GM12878 (cell line): ENCODE measurements around the gene PPP2R3A. TPM values are rescaled to one million over a fixed set of nuclear protein-coding genes. Genes with fewer than 3 reads are reported as not detected.

ENCODE experiments used
- ATAC-seq: fragments of 200-7000 bp; cut with Tn5 transposase; 3 replicates; pipeline ENCODE4 v1.9.1; 2020; ENCODE audit warnings: mild to moderate bottlenecking, moderate library complexity
- BruUV-seq: library from RNA; stranded (reverse); fragments of 400-500 nt; replicated peaks from 2 replicates; lab custom pipeline; 2021; lab: Mats Ljungman, UMichigan
- CTCF ChIA-PET: fragments of 300-600 bp; sonication (Branson Sonifier 250); formaldehyde crosslinking; extraction: SDS; loops from one replicate; lab custom pipeline; 2021; ENCODE audit warnings: inconsistent platforms; lab: Yijun Ruan, JAX
- POLR2A ChIA-PET: fragments of 350-600 bp; formaldehyde crosslinking; extraction: SDS; loops from one replicate; lab custom pipeline; 2021; ENCODE audit warnings: inconsistent platforms; lab: Charles Lee
- RAD21 ChIA-PET: fragments of 300-600 bp; sonication (Branson Sonifier 250); formaldehyde crosslinking; loops from one replicate; lab custom pipeline; 2023; ENCODE audit warnings: antibody characterized with exemption; ENCODE audit not compliant: unreplicated experiment; lab: Charles Lee
- SMC1A ChIA-PET: fragments of 300-600 bp; sonication (Branson Sonifier 250); formaldehyde crosslinking; loops from one replicate; lab custom pipeline; 2023; ENCODE audit not compliant: unreplicated experiment, uncharacterized antibody; lab: Charles Lee
- DNase-seq: peaks from one replicate; pipeline ENCODE4 v3.0.0-alpha.2; 2011; ENCODE audit warnings: low read depth, low spot score
- FAIRE-seq: peaks from 3 replicates; lab custom pipeline; 2011; peaks lifted over from hg19 to GRCh38; lab: Jason Lieb, UNC
- H2AFZ ChIP-seq: 2 replicates; pipeline ENCODE4 v1.6.0; 2011; ENCODE audit warnings: low read depth, low read length, control low read depth; ENCODE audit not compliant: control insufficient read depth
- H3K27ac ChIP-seq: 2 replicates; pipeline ENCODE4 v1.5.1; 2011; ENCODE audit warnings: control low read depth; ENCODE audit not compliant: control insufficient read depth, insufficient read depth
- H3K27me3 ChIP-seq, 2 experiments: replicated peaks in 1 of 2; 2 replicates each; pipeline versions ENCODE4 v1.6.0 to v1.6.1; 2011; ENCODE audit warnings: low read length in 1 of 2; ENCODE audit not compliant: control insufficient read depth in 2 of 2, insufficient read depth in 2 of 2
- H3K36me3 ChIP-seq, 2 experiments: 2 replicates each; pipeline ENCODE4 v1.5.1; 2011; ENCODE audit warnings: low read length in 1 of 2; ENCODE audit not compliant: control insufficient read depth in 2 of 2, insufficient read depth in 2 of 2
- H3K4me1 ChIP-seq: 2 replicates; pipeline ENCODE4 v1.6.1; 2011; ENCODE audit warnings: mild to moderate bottlenecking, low read length, moderate library complexity, mixed read lengths; ENCODE audit not compliant: control insufficient read depth, insufficient read depth
- H3K4me2 ChIP-seq: 2 replicates; pipeline ENCODE4 v1.6.0; 2011; ENCODE audit warnings: control low read depth; ENCODE audit not compliant: control insufficient read depth, insufficient read depth
- H3K4me3 ChIP-seq: fragments of 200-600 bp; sonication (generic); 2 replicates; pipeline ENCODE4 v1.5.1; 2016
- H3K79me2 ChIP-seq: 2 replicates; pipeline ENCODE4 v1.6.0; 2011; ENCODE audit warnings: low read length; ENCODE audit not compliant: control insufficient read depth, insufficient read depth
- H3K9ac ChIP-seq: 2 replicates; pipeline ENCODE4 v1.8.0; 2011; ENCODE audit warnings: low read length, control low read depth, mixed read lengths; ENCODE audit not compliant: control insufficient read depth, insufficient read depth
- H3K9me3 ChIP-seq: replicated peaks from 3 replicates; pipeline ENCODE4 v1.5.1; 2011; ENCODE audit warnings: mild to moderate bottlenecking, low read length; ENCODE audit not compliant: control insufficient read depth, insufficient read depth
- H4K20me1 ChIP-seq: 2 replicates; pipeline ENCODE4 v1.6.0; 2011; ENCODE audit not compliant: control insufficient read depth, insufficient read depth
- BCL3 ChIP-seq: IDR thresholded peaks from 2 replicates; pipeline ENCODE4 v1.6.1; 2011; ENCODE audit warnings: borderline replicate concordance, low read depth, mild to moderate bottlenecking, moderate library complexity, low read length; ENCODE audit not compliant: insufficient read depth, poor library complexity, severe bottlenecking
- CHD1 ChIP-seq: IDR thresholded peaks from 2 replicates; pipeline ENCODE4 v1.6.1; 2012; ENCODE audit warnings: low read depth, low read length, improper control_type of control experiment
- CREM ChIP-seq: IDR thresholded peaks from 2 replicates; pipeline ENCODE4 v1.6.1; 2014; ENCODE audit warnings: antibody characterized with exemption, low read depth
- DPF2 ChIP-seq: fragments of 450-650 bp; IDR thresholded peaks from 2 replicates; pipeline ENCODE4 v1.6.1; 2017; ENCODE audit warnings: mild to moderate bottlenecking
- JUNB ChIP-seq: IDR thresholded peaks from 2 replicates; pipeline ENCODE4 v1.6.1; 2016; ENCODE audit warnings: antibody characterized with exemption, mild to moderate bottlenecking
- KLF5 ChIP-seq: fragments of 450-650 bp; IDR thresholded peaks from 2 replicates; pipeline ENCODE4 v1.6.1; 2014; ENCODE audit warnings: mild to moderate bottlenecking; ENCODE audit not compliant: partially characterized antibody
- MXI1 ChIP-seq: fragments of 150-350 bp; IDR thresholded peaks from 2 replicates; pipeline ENCODE4 v1.6.1; 2011; ENCODE audit warnings: low read depth, mild to moderate bottlenecking, inconsistent platforms, low read length, improper control_type of control experiment
- MYC ChIP-seq: IDR thresholded peaks from 2 replicates; pipeline ENCODE4 v1.6.1; 2011; ENCODE audit warnings: mild to moderate bottlenecking, low read length, moderate library complexity, inconsistent platforms; ENCODE audit not compliant: insufficient read depth, insufficient replicate concordance, insufficient read length, severe bottlenecking
- NFYB ChIP-seq: IDR thresholded peaks from 2 replicates; pipeline ENCODE4 v1.6.1; 2011; ENCODE audit warnings: low read depth, mild to moderate bottlenecking, low read length, improper control_type of control experiment, moderate library complexity; ENCODE audit not compliant: insufficient read depth
- POLR2AphosphoS5 ChIP-seq: IDR thresholded peaks from 2 replicates; pipeline ENCODE4 v1.6.1; 2011; ENCODE audit warnings: mild to moderate bottlenecking, low read length, inconsistent platforms
- RELA ChIP-seq: fragments of 450-650 bp; IDR thresholded peaks from 2 replicates; pipeline ENCODE4 v1.8.0; 2014; ENCODE audit warnings: borderline replicate concordance; ENCODE audit not compliant: partially characterized antibody
- RELB ChIP-seq: fragments of 450-650 bp; IDR thresholded peaks from 2 replicates; pipeline ENCODE4 v1.6.1; 2017; ENCODE audit warnings: low read depth, mild to moderate bottlenecking, moderate library complexity
- SIX5 ChIP-seq: IDR thresholded peaks from 2 replicates; pipeline ENCODE4 v1.6.1; 2011; ENCODE audit warnings: mild to moderate bottlenecking, low read depth, low read length, moderate library complexity; ENCODE audit not compliant: severe bottlenecking
- STAT1 ChIP-seq: fragments of 450-650 bp; conservative IDR thresholded peaks from 2 replicates; pipeline ENCODE4 v1.6.1; 2014; ENCODE audit warnings: antibody characterized with exemption, mild to moderate bottlenecking
- STAT3 ChIP-seq: IDR thresholded peaks from 2 replicates; pipeline ENCODE4 v1.6.1; 2011; ENCODE audit warnings: low read depth, low read length, improper control_type of control experiment
- SUZ12 ChIP-seq: fragments of 200-600 bp; sonication (generic); IDR thresholded peaks from one replicate; pipeline ENCODE4 v1.6.1; 2018; ENCODE audit warnings: antibody characterized with exemption, mild to moderate bottlenecking; ENCODE audit not compliant: unreplicated experiment
- TCF7 ChIP-seq: IDR thresholded peaks from 2 replicates; pipeline ENCODE4 v1.6.1; 2014; ENCODE audit warnings: antibody characterized with exemption, borderline replicate concordance
- USF1 ChIP-seq: IDR thresholded peaks from 2 replicates; pipeline ENCODE4 v1.6.1; 2011; ENCODE audit warnings: borderline replicate concordance, low read depth, mild to moderate bottlenecking, moderate library complexity, mixed read lengths, low read length; ENCODE audit not compliant: insufficient read depth; ENCODE audit errors: extremely low read length
- YY1 ChIP-seq: IDR thresholded peaks from 2 replicates; pipeline ENCODE4 v1.6.1; 2011; ENCODE audit warnings: low read depth, mild to moderate bottlenecking, low read length
- ZNF217 ChIP-seq: fragments of 450-650 bp; IDR thresholded peaks from 2 replicates; pipeline ENCODE4 v1.6.1; 2017; ENCODE audit warnings: antibody characterized with exemption, mild to moderate bottlenecking
- WGBS: methylation state at CpG from one replicate; pipeline ENCODE4 v1.1.6; 2016; ENCODE audit warnings: low lambda C conversion rate; ENCODE audit not compliant: insufficient replicate concordance, insufficient coverage; ENCODE audit errors: missing lambda C conversion rate; 5-methylcytosine and 5-hydroxymethylcytosine counted together
- in situ Hi-C: fragments of 300-500 bp; cut with MboI; formaldehyde crosslinking; loops from 9 replicates; pipeline ENCODE4 v1.14.3; 2018; ENCODE audit warnings: mixed read lengths
- intact Hi-C: fragments of 100-400 bp; cut with micrococcal nuclease; formaldehyde crosslinking; loops from one replicate; pipeline ENCODE4 v1.14.2; 2022; ENCODE audit not compliant: unreplicated experiment
- polyA plus RNA-seq, 11 experiments: library from polyadenylated mRNA; depleted of rRNA in 4 of 11; unstranded in 6 of 11; stranded (reverse) in 5 of 11; fragments of >200 nt; fragmentation: Nextera tagmentation in 4 of 11; fragmentation: Illumina TruSeq in 1 of 11; extraction: Ambion mirVana in 4 of 11; extraction: Trizol in 1 of 11; gene quantifications; 1 replicate in 1 of 11; 2 replicates in 10 of 11; pipeline versions ENCODE4 v1.2.1 to v1.2.3, GENCODE V29; 2011 to 2016; ENCODE audit warnings: inconsistent platforms in 2 of 11, missing spikeins in 2 of 11, low read depth in 1 of 11
- total RNA-seq, 4 experiments: library from RNA; depleted of rRNA in 3 of 4; stranded (reverse); fragments of >200 nt in 3 of 4; fragmentation: Illumina TruSeq in 1 of 4; extraction: Trizol in 1 of 4; gene quantifications; 2 replicates each; pipeline versions ENCODE4 v1.2.1 to v1.2.3, GENCODE V29; 2013 to 2021

PPP2R3A gene
- total and polyA plus RNA-seq, 10 of the 15 experiments (the other 5 are each of a cell fraction or from before 2014, with no cell fraction given), result under 0.01 to 0.16 (median 0.06) TPM; not detected in 5

- TF ChIP-seq RELB, result no peak
- TF ChIP-seq POLR2AphosphoS5, result no peak
- TF ChIP-seq NFYB, result no peak
- no peak for TF ChIP-seq ZNF217
- no peak for TF ChIP-seq TCF7
- no peak for TF ChIP-seq MYC
- TF ChIP-seq CHD1, result no peak
- TF ChIP-seq, all 136 proteins: peak for 0
Measured at GRCh38 chr3:136110481-136110880, 145.0 kb downstream of the PPP2R3A start (continued).

- no peak overlapping the region for H3K27ac ChIP-seq
- FAIRE-seq, result no peak
- H3K4me3 ChIP-seq, result no peak overlapping the region
- in situ Hi-C loops (no loop called here), intact Hi-C loops (no loop called here)
- no peaks in the 10 kb centered on the region; the same call in 2 of the 3 replicates for H3K9me3 ChIP-seq
- whole genome bisulfite sequencing, result 95% methylated on average over 2 of the region's 2 CpGs
- no peaks in the 10 kb centered on the region for H3K36me3 ChIP-seq
- H4K20me1 ChIP-seq, result no peaks in the 10 kb centered on the region
- no TSS peak for BruUV-seq
- CTCF ChIA-PET, result interaction anchor here (0.9 kb wide), 1 partner anchor 10 kb away, joined by 3 read pairs; no protein-coding TSS in a partner anchor
- no peak for ATAC-seq
- H2AFZ ChIP-seq, result no peak overlapping the region
- no peak for DNase-seq
- RAD21 ChIA-PET, result no interaction called here
- SMC1A ChIA-PET, result no interaction called here
- H3K9ac ChIP-seq, result no peak overlapping the region
- POLR2A ChIA-PET, result no interaction called here
- H3K4me2 ChIP-seq, result no peak overlapping the region
- peaks cover 0 to 2% of the 10 kb centered on the region in 2 experiments; a peak in 1 of 4 replicates for H3K27me3 ChIP-seq
- H3K79me2 ChIP-seq, result no peaks in the 10 kb centered on the region
- peaks cover 4% of the 10 kb centered on the region; the same call in 1 of the 2 replicates for H3K4me1 ChIP-seq
- TF ChIP-seq STAT3 (no peak), DPF2 (no peak), STAT1 (no peak), SIX5 (no peak), RELA (no peak), CREM (no peak), USF1 (no peak), JUNB (no peak), SUZ12 (no peak), YY1 (no peak), MXI1 (no peak), BCL3 (no peak), KLF5 (no peak), CHD1 (no peak)
Measured at GRCh38 chr3:136114421-136114820, 148.9 kb downstream of the PPP2R3A start.
